Activated B cell treated with CpG ODN at 0.5 μM for 24 hours (primary cell): ENCODE data around the gene SYNDIG1. TPM values are rescaled to one million over a fixed set of nuclear protein-coding genes. Genes with fewer than 3 reads are reported as not detected.

ENCODE experiments used
- ATAC-seq: fragments of 200-7000 bp; cut with Tn5 transposase; one replicate; pipeline ENCODE4 v1.10.0; 2021; ENCODE audit warnings: low read depth, mild to moderate bottlenecking, moderate library complexity
- CTCF ChIA-PET: fragments of 350-600 bp; sonication (Branson Sonifier 250); formaldehyde crosslinking; loops from one replicate; lab custom pipeline; 2021; ENCODE audit warnings: antibody characterized with exemption; lab: Charles Lee
- POLR2A ChIA-PET: fragments of 350-600 bp; sonication (Branson Sonifier 250); formaldehyde crosslinking; loops from one replicate; lab custom pipeline; 2021; ENCODE audit warnings: antibody characterized with exemption; lab: Charles Lee
- DNase-seq: peaks from one replicate; pipeline ENCODE4 v3.0.0; 2022
- H3K27ac Mint-ChIP-seq: one replicate; pipeline ENCODE4 v1.8.0; 2020; ENCODE audit warnings: mixed read lengths
- H3K27me3 Mint-ChIP-seq: one replicate; pipeline ENCODE4 v1.8.0; 2021; ENCODE audit warnings: mixed read lengths
- H3K36me3 Mint-ChIP-seq: one replicate; pipeline ENCODE4 v1.8.0; 2021; ENCODE audit warnings: low read depth, mixed read lengths
- H3K4me1 Mint-ChIP-seq: one replicate; pipeline ENCODE4 v1.8.0; 2021; ENCODE audit warnings: mixed read lengths
- H3K4me3 Mint-ChIP-seq: one replicate; pipeline ENCODE4 v1.8.0; 2020; ENCODE audit warnings: mild to moderate bottlenecking, mixed read lengths
- H3K9me3 Mint-ChIP-seq: one replicate; pipeline ENCODE4 v1.8.0; 2020; ENCODE audit warnings: mixed read lengths
- intact Hi-C: fragments of 100-400 bp; cut with micrococcal nuclease; formaldehyde crosslinking; loops from one replicate; pipeline ENCODE4 v1.15.1; 2024
- total RNA-seq: library from RNA; stranded (reverse); gene quantifications from 2 replicates; pipeline ENCODE4 v1.2.3, GENCODE V29; 2022
- TF ChIP-seq, protein P1 (sequence below): fragments of 200-600 bp; IDR thresholded peaks from one replicate; pipeline ENCODE4 v1.8.0; 2022; ENCODE audit warnings: antibody characterized with exemption, mild to moderate bottlenecking

The SYNDIG1 gene
- total RNA-seq, 1 donor from 2014 or later, result not detected

- H3K27me3 Mint-ChIP-seq, result peaks cover 14% of the 10 kb centered on the region
- no peak for ATAC-seq
These were observed 4.3 kb upstream of the SYNDIG1 start for GRCh38 chr20:24465159-24465558.

DNA sequence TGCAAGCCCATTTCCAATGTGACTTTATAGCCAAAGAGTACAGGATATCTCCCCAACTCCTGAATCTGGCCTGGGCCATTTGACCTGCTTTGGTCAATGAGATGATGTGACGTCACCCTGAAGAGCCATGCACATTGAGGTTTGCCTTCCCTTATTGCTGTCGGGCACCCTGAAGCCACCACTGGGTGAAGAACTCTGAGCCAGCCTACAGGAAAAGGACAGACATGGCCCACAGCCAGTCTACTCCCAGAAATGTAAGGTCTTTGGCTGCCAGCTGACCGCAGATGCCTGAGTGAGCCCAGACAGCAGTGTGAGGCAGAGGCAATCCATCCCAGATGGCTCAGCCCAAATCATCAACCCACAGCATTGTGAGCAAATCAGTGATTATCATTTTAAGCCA, 3.7 kb upstream of the SYNDIG1 start:
- TF ChIP-seq, protein P1, sequence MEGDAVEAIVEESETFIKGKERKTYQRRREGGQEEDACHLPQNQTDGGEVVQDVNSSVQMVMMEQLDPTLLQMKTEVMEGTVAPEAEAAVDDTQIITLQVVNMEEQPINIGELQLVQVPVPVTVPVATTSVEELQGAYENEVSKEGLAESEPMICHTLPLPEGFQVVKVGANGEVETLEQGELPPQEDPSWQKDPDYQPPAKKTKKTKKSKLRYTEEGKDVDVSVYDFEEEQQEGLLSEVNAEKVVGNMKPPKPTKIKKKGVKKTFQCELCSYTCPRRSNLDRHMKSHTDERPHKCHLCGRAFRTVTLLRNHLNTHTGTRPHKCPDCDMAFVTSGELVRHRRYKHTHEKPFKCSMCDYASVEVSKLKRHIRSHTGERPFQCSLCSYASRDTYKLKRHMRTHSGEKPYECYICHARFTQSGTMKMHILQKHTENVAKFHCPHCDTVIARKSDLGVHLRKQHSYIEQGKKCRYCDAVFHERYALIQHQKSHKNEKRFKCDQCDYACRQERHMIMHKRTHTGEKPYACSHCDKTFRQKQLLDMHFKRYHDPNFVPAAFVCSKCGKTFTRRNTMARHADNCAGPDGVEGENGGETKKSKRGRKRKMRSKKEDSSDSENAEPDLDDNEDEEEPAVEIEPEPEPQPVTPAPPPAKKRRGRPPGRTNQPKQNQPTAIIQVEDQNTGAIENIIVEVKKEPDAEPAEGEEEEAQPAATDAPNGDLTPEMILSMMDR, result no peak
- H3K4me1 Mint-ChIP-seq, result peaks cover 4% of the 10 kb centered on the region
- ChIA-PET POLR2A (no interaction called here), CTCF (no interaction called here)
- H3K4me3 Mint-ChIP-seq, result no peak overlapping the region
- H3K9me3 Mint-ChIP-seq, result no peaks in the 10 kb centered on the region
- peaks cover 18% of the 10 kb centered on the region for H3K27me3 Mint-ChIP-seq
- ATAC-seq (no peak), DNase-seq (no peak)
- intact Hi-C loops, result no loop called here
- H3K27ac Mint-ChIP-seq, result no peak overlapping the region
- H3K36me3 Mint-ChIP-seq, result no peaks in the 10 kb centered on the region

More at GRCh38 chr20:24465159-24465558, 4.3 kb upstream of the SYNDIG1 start:
- Mint-ChIP-seq H3K9me3 (no peaks in the 10 kb centered on the region), H3K36me3 (no peaks in the 10 kb centered on the region), H3K4me3 (no peak overlapping the region), H3K27ac (no peak overlapping the region), H3K4me1 (peaks cover 3% of the 10 kb centered on the region)
- TF ChIP-seq, protein P1, result no peak
- CTCF ChIA-PET, result no interaction called here
- POLR2A ChIA-PET, result no interaction called here
- DNase-seq, result no peak
- intact Hi-C loops, result no loop called here

GRCh38 chr20:24468401-24469115, 871 bp upstream of the SYNDIG1 start:
- TF ChIP-seq, protein P1, result no peak
- H3K4me1 Mint-ChIP-seq, result peaks cover 10% of the 10 kb centered on the region
- H3K4me3 Mint-ChIP-seq, result no peak overlapping the region
- POLR2A ChIA-PET, result no interaction called here
- H3K27ac Mint-ChIP-seq, result no peak overlapping the region
- H3K27me3 Mint-ChIP-seq, result peaks cover 35% of the 10 kb centered on the region
- intact Hi-C loops, result no loop called here
- no peaks in the 10 kb centered on the region for H3K9me3 Mint-ChIP-seq
- DNase-seq (no peak), ATAC-seq (no peak)
- CTCF ChIA-PET, result no interaction called here
- no peaks in the 10 kb centered on the region for H3K36me3 Mint-ChIP-seq

- TF ChIP-seq, protein P1, result no peak
- intact Hi-C loops, result no loop called here
- Mint-ChIP-seq H3K4me1 (peaks cover 10% of the 10 kb centered on the region), H3K4me3 (no peak overlapping the region), H3K9me3 (no peaks in the 10 kb centered on the region), H3K36me3 (no peaks in the 10 kb centered on the region), H3K27ac (no peak overlapping the region), H3K27me3 (peaks cover 32% of the 10 kb centered on the region)
- ATAC-seq (no peak), DNase-seq (no peak)
- ChIA-PET CTCF (no interaction called here), POLR2A (no interaction called here)
These were observed 691 bp downstream of the SYNDIG1 start for GRCh38 chr20:24469894-24470745.
